ENCODE results near the gene SLC25A36.

The SLC25A36 gene

GRCh38 chr3:140929446-140929845 is 12.2 kb upstream of the SLC25A36 start:
- H3K4me3 ChIP-seq (ENCODE audit: low read length in 2 of 2): no peak overlapping the region
- no peak overlapping the region for H3K4ac ChIP-seq (ENCODE audit: low read length)
- no peak overlapping the region for H3K14ac ChIP-seq (ENCODE audit: low read length)
- no peak overlapping the region for H2AFZ ChIP-seq (ENCODE audit: low read length)
- no peak overlapping the region for H2AK5ac ChIP-seq (ENCODE audit: low read depth, low read length)
- peaks cover 0 to 1% of the 10 kb centered on the region in 2 donors for H3K4me1 ChIP-seq (ENCODE audit: control insufficient read depth in 2 of 2, insufficient read depth in 1 of 2, low read depth in 1 of 2, low read length in 2 of 2)
- no peak overlapping the region for H3K23ac ChIP-seq (ENCODE audit: low read depth, low read length, poor library complexity)
- no peak overlapping the region for H3K4me2 ChIP-seq (ENCODE audit: insufficient read depth, low read length, poor library complexity, severe bottlenecking)
- no peak overlapping the region for H2BK5ac ChIP-seq (ENCODE audit: low read length)
- DNase-seq (ENCODE audit: low spot score): no peak
- H3K18ac ChIP-seq (ENCODE audit: low read length): no peak overlapping the region
- WGBS, 2 donors (ENCODE audit: extremely low coverage in 2 of 2, insufficient read length in 2 of 2, insufficient replicate concordance in 1 of 2): no CpG with 5 or more reads among the region's 1 CpG
- H3K9ac ChIP-seq (ENCODE audit: low read depth, low read length, poor library complexity): no peak overlapping the region
- no peaks in the 10 kb centered on the region for H3K79me1 ChIP-seq (ENCODE audit: low read depth, low read length)
- no peaks in the 10 kb centered on the region for H3K36me3 ChIP-seq (replicated peaks in 1 of 2; ENCODE audit: control insufficient read depth in 2 of 2, insufficient read depth in 2 of 2, low read length in 2 of 2)
- H3K27me3 ChIP-seq (ENCODE audit: control insufficient read depth in 3 of 3, insufficient read depth in 3 of 3, low read depth in 1 of 3, low read length in 3 of 3): peaks cover 0 to 6% (median 0%) of the 10 kb centered on the region in 3 experiments
- no peaks in the 10 kb centered on the region for H3K9me3 ChIP-seq (replicated peaks in 1 of 2; ENCODE audit: control insufficient read depth in 2 of 2, insufficient read depth in 1 of 2, low read depth in 1 of 2, low read length in 2 of 2)
- H2BK15ac ChIP-seq (ENCODE audit: low read length): no peak overlapping the region
- H4K8ac ChIP-seq (ENCODE audit: low read depth, low read length): no peak overlapping the region
- no peak overlapping the region for H2BK120ac ChIP-seq (ENCODE audit: low read depth, low read length)
- no peak overlapping the region for H4K91ac ChIP-seq (ENCODE audit: low read depth, low read length, poor library complexity)
- H2BK12ac ChIP-seq (ENCODE audit: low read length): no peak overlapping the region
- no peak overlapping the region for H3K27ac ChIP-seq (replicated peaks; ENCODE audit: low read length)

DNA sequence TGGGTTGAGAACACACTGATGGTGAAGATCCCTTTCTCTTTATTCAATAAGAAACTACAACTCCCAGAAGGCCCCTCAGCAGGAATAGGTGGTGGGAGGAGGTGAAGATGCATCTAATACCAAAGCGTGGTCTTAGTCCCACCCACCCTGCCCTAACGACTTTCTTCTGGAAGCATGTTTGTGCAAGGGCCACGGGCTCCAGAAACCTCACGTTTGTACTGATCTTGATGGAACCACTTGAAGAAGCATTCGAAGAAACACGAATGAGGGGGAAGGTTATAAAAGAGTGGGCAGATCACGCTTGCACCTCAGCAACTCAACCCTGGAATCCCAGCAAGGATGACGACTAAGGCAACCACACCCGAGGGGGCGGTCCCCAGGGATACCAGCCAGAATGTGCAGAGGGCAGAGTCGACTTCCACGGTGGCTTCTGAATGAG is 10.6 kb upstream of the SLC25A36 start:
- Histone ChIP-seq H4K91ac (ENCODE audit: low read depth, low read length, poor library complexity) (no peak overlapping the region), H3K4me3 (ENCODE audit: low read length in 2 of 2) (peak overlapping the region in 1 of 2 donors; percentile 77), H2BK12ac (ENCODE audit: low read length) (no peak overlapping the region), H2AFZ (ENCODE audit: low read length) (peak overlapping the region; percentile 25), H2BK120ac (ENCODE audit: low read depth, low read length) (no peak overlapping the region), H3K27ac (replicated peaks; ENCODE audit: low read length) (no peak overlapping the region), H2AK5ac (ENCODE audit: low read depth, low read length) (no peak overlapping the region), H3K79me1 (ENCODE audit: low read depth, low read length) (no peaks in the 10 kb centered on the region), H4K8ac (ENCODE audit: low read depth, low read length) (no peak overlapping the region), H3K4me2 (ENCODE audit: insufficient read depth, low read length, poor library complexity, severe bottlenecking) (no peak overlapping the region), H3K4ac (ENCODE audit: low read length) (no peak overlapping the region), H3K36me3 (replicated peaks in 1 of 2; ENCODE audit: control insufficient read depth in 2 of 2, insufficient read depth in 2 of 2, low read length in 2 of 2) (no peaks in the 10 kb centered on the region), H2BK15ac (ENCODE audit: low read length) (no peak overlapping the region), H3K4me1 (ENCODE audit: control insufficient read depth in 2 of 2, insufficient read depth in 1 of 2, low read depth in 1 of 2, low read length in 2 of 2) (peaks cover 0 to 1% of the 10 kb centered on the region in 2 donors), H3K9ac (ENCODE audit: low read depth, low read length, poor library complexity) (no peak overlapping the region), H3K9me3 (replicated peaks in 1 of 2; ENCODE audit: control insufficient read depth in 2 of 2, insufficient read depth in 1 of 2, low read depth in 1 of 2, low read length in 2 of 2) (no peaks in the 10 kb centered on the region), H3K23ac (ENCODE audit: low read depth, low read length, poor library complexity) (no peak overlapping the region), H3K18ac (ENCODE audit: low read length) (no peak overlapping the region), H3K14ac (ENCODE audit: low read length) (no peak overlapping the region), H2BK5ac (ENCODE audit: low read length) (no peak overlapping the region), H3K27me3 (ENCODE audit: control insufficient read depth in 3 of 3, insufficient read depth in 3 of 3, low read depth in 1 of 3, low read length in 3 of 3) (no peaks in the 10 kb centered on the region)
- WGBS, 2 donors (ENCODE audit: extremely low coverage in 2 of 2, insufficient read length in 2 of 2, insufficient replicate concordance in 1 of 2): no CpG with 5 or more reads among the region's 12 CpGs
- no peak for DNase-seq (ENCODE audit: low spot score)

GRCh38 chr3:140931801-140932200 is 9.8 kb upstream of the SLC25A36 start:
- Histone ChIP-seq H4K8ac (ENCODE audit: low read depth, low read length) (no peak overlapping the region), H4K91ac (ENCODE audit: low read depth, low read length, poor library complexity) (no peak overlapping the region), H3K14ac (ENCODE audit: low read length) (no peak overlapping the region), H3K9me3 (replicated peaks in 1 of 2; ENCODE audit: control insufficient read depth in 2 of 2, insufficient read depth in 1 of 2, low read depth in 1 of 2, low read length in 2 of 2) (no peaks in the 10 kb centered on the region), H2BK5ac (ENCODE audit: low read length) (no peak overlapping the region), H2BK15ac (ENCODE audit: low read length) (no peak overlapping the region), H3K23ac (ENCODE audit: low read depth, low read length, poor library complexity) (no peak overlapping the region), H3K79me1 (ENCODE audit: low read depth, low read length) (no peaks in the 10 kb centered on the region), H2BK12ac (ENCODE audit: low read length) (no peak overlapping the region), H3K18ac (ENCODE audit: low read length) (no peak overlapping the region), H3K4me1 (ENCODE audit: control insufficient read depth in 2 of 2, insufficient read depth in 1 of 2, low read depth in 1 of 2, low read length in 2 of 2) (peaks cover 0 to 1% of the 10 kb centered on the region in 2 donors), H2AK5ac (ENCODE audit: low read depth, low read length) (no peak overlapping the region), H3K36me3 (replicated peaks in 1 of 2; ENCODE audit: control insufficient read depth in 2 of 2, insufficient read depth in 2 of 2, low read length in 2 of 2) (no peaks in the 10 kb centered on the region), H3K4ac (ENCODE audit: low read length) (no peak overlapping the region), H3K27me3 (ENCODE audit: control insufficient read depth in 3 of 3, insufficient read depth in 3 of 3, low read depth in 1 of 3, low read length in 3 of 3) (no peaks in the 10 kb centered on the region), H2BK120ac (ENCODE audit: low read depth, low read length) (no peak overlapping the region), H3K4me2 (ENCODE audit: insufficient read depth, low read length, poor library complexity, severe bottlenecking) (no peak overlapping the region), H2AFZ (ENCODE audit: low read length) (no peak overlapping the region), H3K4me3 (ENCODE audit: low read length in 2 of 2) (no peak overlapping the region), H3K9ac (ENCODE audit: low read depth, low read length, poor library complexity) (no peak overlapping the region), H3K27ac (replicated peaks; ENCODE audit: low read length) (no peak overlapping the region)
- no peak for DNase-seq (ENCODE audit: low spot score)

GRCh38 chr3:140933109-140933508 is 8.5 kb upstream of the SLC25A36 start:
- WGBS, 2 donors (ENCODE audit: extremely low coverage in 2 of 2, insufficient read length in 2 of 2, insufficient replicate concordance in 1 of 2): no CpG with 5 or more reads among the region's 7 CpGs

More at GRCh38 chr3:140933109-140933508, 8.5 kb upstream of the SLC25A36 start:
- peak overlapping the region; percentile 55 for H3K23ac ChIP-seq (ENCODE audit: low read depth, low read length, poor library complexity)
- no peak overlapping the region for H2BK12ac ChIP-seq (ENCODE audit: low read length)
- H3K4me3 ChIP-seq (ENCODE audit: low read length in 2 of 2): no peak overlapping the region
- H3K14ac ChIP-seq (ENCODE audit: low read length): no peak overlapping the region
- peak overlapping the region; percentile 66 for H2BK5ac ChIP-seq (ENCODE audit: low read length)
- H3K4me1 ChIP-seq (ENCODE audit: control insufficient read depth in 2 of 2, insufficient read depth in 1 of 2, low read depth in 1 of 2, low read length in 2 of 2): peaks cover 0 to 1% of the 10 kb centered on the region in 2 donors
- H3K27ac ChIP-seq (replicated peaks; ENCODE audit: low read length): no peak overlapping the region
- H3K4me2 ChIP-seq (ENCODE audit: insufficient read depth, low read length, poor library complexity, severe bottlenecking): no peak overlapping the region
- no peak overlapping the region for H2BK120ac ChIP-seq (ENCODE audit: low read depth, low read length)
- no peaks in the 10 kb centered on the region for H3K79me1 ChIP-seq (ENCODE audit: low read depth, low read length)
- no peak overlapping the region for H3K4ac ChIP-seq (ENCODE audit: low read length)
- no peak overlapping the region for H4K91ac ChIP-seq (ENCODE audit: low read depth, low read length, poor library complexity)
- H2BK15ac ChIP-seq (ENCODE audit: low read length): no peak overlapping the region
- no peak overlapping the region for H3K18ac ChIP-seq (ENCODE audit: low read length)
- H3K9ac ChIP-seq (ENCODE audit: low read depth, low read length, poor library complexity): no peak overlapping the region
- no peak for DNase-seq (ENCODE audit: low spot score)
- H3K9me3 ChIP-seq (replicated peaks in 1 of 2; ENCODE audit: control insufficient read depth in 2 of 2, insufficient read depth in 1 of 2, low read depth in 1 of 2, low read length in 2 of 2): no peaks in the 10 kb centered on the region
- no peaks in the 10 kb centered on the region for H3K36me3 ChIP-seq (replicated peaks in 1 of 2; ENCODE audit: control insufficient read depth in 2 of 2, insufficient read depth in 2 of 2, low read length in 2 of 2)
- H3K27me3 ChIP-seq (ENCODE audit: control insufficient read depth in 3 of 3, insufficient read depth in 3 of 3, low read depth in 1 of 3, low read length in 3 of 3): no peaks in the 10 kb centered on the region
- no peak overlapping the region for H2AFZ ChIP-seq (ENCODE audit: low read length)
- no peak overlapping the region for H2AK5ac ChIP-seq (ENCODE audit: low read depth, low read length)
- no peak overlapping the region for H4K8ac ChIP-seq (ENCODE audit: low read depth, low read length)

Data from neuronal stem cell (in vitro differentiated cells).